CD14-positive monocyte (primary cell): ENCODE measurements around the gene TANC2. TPM values are rescaled to one million over a fixed set of nuclear protein-coding genes. Genes with fewer than 3 reads are reported as not detected.

Experiments
- DNase-seq, 3 donors: peaks; one replicate each; pipeline ENCODE4 v3.0.0-alpha.2; 2011 to 2022
- H2AFZ ChIP-seq: 2 replicates; pipeline ENCODE4 v1.6.0; 2012; ENCODE audit warnings: mild to moderate bottlenecking, low read depth, low read length, inconsistent platforms; ENCODE audit not compliant: insufficient read depth, poor library complexity, severe bottlenecking
- H3K27ac ChIP-seq, 2 donors: 1 replicate in 1 of 2; 2 replicates in 1 of 2; pipeline ENCODE4 v1.5.1; 2012 to 2013; ENCODE audit warnings: low read length in 2 of 2, control low read depth in 1 of 2, inconsistent platforms in 1 of 2, low read depth in 1 of 2, mild to moderate bottlenecking in 1 of 2
- H3K27me3 ChIP-seq, 2 donors: one replicate each; pipeline versions ENCODE4 v1.6.0 to v1.6.1; 2011 to 2013; ENCODE audit warnings: low read length in 2 of 2; ENCODE audit not compliant: control insufficient read depth in 2 of 2, insufficient read depth in 2 of 2
- H3K36me3 ChIP-seq, 2 donors: replicated peaks in 1 of 2; 1 replicate in 1 of 2; 2 replicates in 1 of 2; pipeline versions ENCODE4 v1.5.1 to v1.6.1; 2012 to 2013; ENCODE audit warnings: low read length in 2 of 2, control low read depth in 1 of 2, inconsistent platforms in 1 of 2, mild to moderate bottlenecking in 1 of 2; ENCODE audit not compliant: insufficient read depth in 2 of 2, control insufficient read depth in 1 of 2
- H3K4me1 ChIP-seq, 2 donors: 1 replicate in 1 of 2; 2 replicates in 1 of 2; pipeline versions ENCODE4 v1.5.1 to v1.6.1; 2012 to 2013; ENCODE audit warnings: low read length in 2 of 2, control low read depth in 1 of 2, inconsistent platforms in 1 of 2, mild to moderate bottlenecking in 1 of 2, moderate library complexity in 1 of 2; ENCODE audit not compliant: insufficient read depth in 2 of 2, control insufficient read depth in 1 of 2
- H3K4me2 ChIP-seq: replicated peaks from 2 replicates; pipeline ENCODE3; 2012; ENCODE audit warnings: low read length, moderate library complexity, mild to moderate bottlenecking; ENCODE audit not compliant: poor library complexity, severe bottlenecking; ENCODE audit errors: extremely low read depth
- H3K4me3 ChIP-seq, 3 experiments: fragments of 200-600 bp in 1 of 3; sonication (generic) in 1 of 3; replicated peaks in 1 of 3; 1 replicate in 2 of 3; 2 replicates in 1 of 3; pipeline ENCODE4 v1.5.1; 2011 to 2013; ENCODE audit warnings: low read length in 3 of 3, mild to moderate bottlenecking in 3 of 3, control low read depth in 2 of 3, low read depth in 2 of 3, inconsistent platforms in 1 of 3, moderate library complexity in 1 of 3
- H3K79me2 ChIP-seq: 2 replicates; pipeline ENCODE4 v1.6.0; 2012; ENCODE audit warnings: mild to moderate bottlenecking, control low read depth, inconsistent platforms, low read length, moderate library complexity; ENCODE audit not compliant: insufficient read depth
- H3K9ac ChIP-seq: 2 replicates; pipeline ENCODE4 v1.6.0; 2017; ENCODE audit warnings: low read length, mild to moderate bottlenecking; ENCODE audit not compliant: insufficient read depth, poor library complexity, severe bottlenecking
- H3K9me3 ChIP-seq, 2 donors: replicated peaks in 1 of 2; 1 replicate in 1 of 2; 2 replicates in 1 of 2; pipeline versions ENCODE4 v1.5.1 to v1.6.1; 2012 to 2013; ENCODE audit warnings: low read length in 2 of 2, control low read depth in 1 of 2; ENCODE audit not compliant: control insufficient read depth in 1 of 2, insufficient read depth in 1 of 2
- H4K20me1 ChIP-seq: 2 replicates; pipeline ENCODE4 v1.6.0; 2012; ENCODE audit warnings: mild to moderate bottlenecking, low read length, control low read depth, moderate library complexity; ENCODE audit not compliant: insufficient read depth
- H3K27ac Mint-ChIP-seq, 7 donors: one replicate each; pipeline ENCODE4 v1.8.0; 2020; ENCODE audit warnings: mild to moderate bottlenecking in 7 of 7, mixed read lengths in 7 of 7, moderate library complexity in 6 of 7, inconsistent platforms in 2 of 7
- H3K27me3 Mint-ChIP-seq, 3 donors: one replicate each; pipeline ENCODE4 v1.8.0; 2021 to 2022; ENCODE audit warnings: low read depth in 3 of 3, mild to moderate bottlenecking in 3 of 3, mixed read lengths in 3 of 3, moderate library complexity in 3 of 3, inconsistent platforms in 1 of 3
- H3K36me3 Mint-ChIP-seq, 2 donors: one replicate each; pipeline ENCODE4 v1.8.0; 2020; ENCODE audit warnings: mixed read lengths in 2 of 2, inconsistent platforms in 1 of 2, mild to moderate bottlenecking in 1 of 2
- H3K4me1 Mint-ChIP-seq: one replicate; pipeline ENCODE4 v1.8.0; 2020; ENCODE audit warnings: mild to moderate bottlenecking, mixed read lengths
- H3K4me3 Mint-ChIP-seq, 2 donors: one replicate each; pipeline ENCODE4 v1.8.0; 2020; ENCODE audit warnings: mild to moderate bottlenecking in 2 of 2, mixed read lengths in 2 of 2, moderate library complexity in 1 of 2
- H3K9me3 Mint-ChIP-seq, 7 donors: one replicate each; pipeline ENCODE4 v1.8.0; 2020 to 2022; ENCODE audit warnings: mixed read lengths in 7 of 7, mild to moderate bottlenecking in 6 of 7, moderate library complexity in 6 of 7, inconsistent platforms in 2 of 7
- CTCF ChIP-seq: fragments of 200-600 bp; IDR thresholded peaks from one replicate; pipeline ENCODE4 v1.8.0; 2022; ENCODE audit warnings: antibody characterized with exemption, mild to moderate bottlenecking
- WGBS: methylation state at CpG from one replicate; pipeline ENCODE4 v1.1.5; 2013; ENCODE audit warnings: missing lambda C conversion rate; ENCODE audit not compliant: insufficient coverage; 5-methylcytosine and 5-hydroxymethylcytosine counted together
- intact Hi-C, 2 donors: fragments of 100-400 bp; cut with micrococcal nuclease; formaldehyde crosslinking; loops; one replicate each; pipeline versions ENCODE4 v1.15.0 to v1.15.1; 2023
- polyA minus RNA-seq: library from RNA; depleted of rRNA, polyadenylated mRNA; stranded (reverse); fragments of >200 nt; gene quantifications from 2 replicates; pipeline ENCODE4 v1.2.3, GENCODE V29; 2012
- polyA plus RNA-seq, 3 donors: library from polyadenylated mRNA; depleted of rRNA in 1 of 3; unstranded in 2 of 3; stranded (reverse) in 1 of 3; fragments of 300-500 nt in 2 of 3; fragments of >200 nt in 1 of 3; fragmentation: Illumina TruSeq in 2 of 3; gene quantifications; 1 replicate in 2 of 3; 2 replicates in 1 of 3; pipeline ENCODE4 v1.2.3, GENCODE V29; 2012 to 2021
- total RNA-seq, 12 experiments: library from RNA in 1 of 12; stranded (reverse) in 1 of 12; fragments of 120-200 nt in 1 of 12; gene quantifications; one replicate each; pipeline ENCODE4 v1.2.4 and lab custom pipeline; 2013 to 2026; ENCODE audit warnings: mixed read lengths in 6 of 12, inconsistent platforms in 1 of 12

The TANC2 gene
- total RNA-seq (2013) = 7.6 TPM
- polyA plus RNA-seq = 1 to 10 TPM in 1 of 3 donors, under 1 TPM in 2; 0.27 to 6.5 (median 0.34) TPM
- 15.7 and 24.2 TPM in 2 replicates for polyA minus RNA-seq
- total RNA-seq (lab: John Stamatoyannopoulos, UW) = 17.2 to 69.3 (median 24.7) reads per million in 11 experiments

- no peaks in the 10 kb centered on the region for H3K79me2 ChIP-seq
- H3K9me3 ChIP-seq = no peaks in the 10 kb centered on the region
- under 1% methylated on average over 77 of the region's 81 CpGs for WGBS
- Mint-ChIP-seq H3K4me1 (peaks cover 25% of the 10 kb centered on the region), H3K27ac (peak within 1 kb of the TSS; percentile 80 to 97 (median 92)), H3K27me3 (peaks cover 4 to 11% (median 4%) of the 10 kb centered on the region in 3 donors), H3K4me3 (peak within 1 kb of the TSS; percentile 94), H3K9me3 (peaks cover 0 to 2% (median 0%) of the 10 kb centered on the region in 7 donors), H3K36me3 (no peaks in the 10 kb centered on the region)
- TF ChIP-seq CTCF = no peak
- H3K4me1 ChIP-seq = peaks cover 22 to 29% of the 10 kb centered on the region in 2 donors
- H3K4me2 ChIP-seq = peak within 1 kb of the TSS; percentile 97
- no peaks in the 10 kb centered on the region for H4K20me1 ChIP-seq
- H3K36me3 ChIP-seq = no peaks in the 10 kb centered on the region
- H2AFZ ChIP-seq = peak within 1 kb of the TSS; percentile 84
- peaks cover 2 to 7% of the 10 kb centered on the region in 2 donors for H3K27me3 ChIP-seq
- peak; percentile 83 to 90 (median 87) for DNase-seq
- peak within 1 kb of the TSS; percentile 75 for H3K9ac ChIP-seq
- intact Hi-C loops = loop anchor here (1.0 to 10.0 kb wide), 3 partner anchors 69 to 84 kb away; no protein-coding TSS in a partner anchor
- peak within 1 kb of the TSS; percentile 64 to 81 for H3K27ac ChIP-seq
- peak within 1 kb of the TSS; percentile 58 to 93 (median 86) for H3K4me3 ChIP-seq
Observed at GRCh38 chr17:62965686-62966425, at the start of gene TANC2. TANC2 (plus strand) TSS chr17:62966235; CDS start chr17:63009560, 43,325 bp downstream.

GRCh38 chr17:62916684-62917571, 49.1 kb upstream of the TANC2 start:
- intact Hi-C loops = no loop called here
- no peak overlapping the region for H2AFZ ChIP-seq

More at GRCh38 chr17:62916684-62917571, 49.1 kb upstream of the TANC2 start:
- no peak overlapping the region for H3K9ac ChIP-seq
- no peaks in the 10 kb centered on the region for H3K4me1 ChIP-seq
- no peak for TF ChIP-seq CTCF
- no peaks in the 10 kb centered on the region for H3K36me3 ChIP-seq
- H3K79me2 ChIP-seq = no peaks in the 10 kb centered on the region
- no peaks in the 10 kb centered on the region for H3K36me3 Mint-ChIP-seq
- H3K4me3 ChIP-seq = no peak overlapping the region
- H3K4me1 Mint-ChIP-seq = no peaks in the 10 kb centered on the region
- no peak overlapping the region for H3K4me2 ChIP-seq
- H3K4me3 Mint-ChIP-seq = no peak overlapping the region
- H3K27me3 ChIP-seq = no peaks in the 10 kb centered on the region
- H3K27ac Mint-ChIP-seq = no peak overlapping the region
- no peak for DNase-seq
- no peaks in the 10 kb centered on the region for H4K20me1 ChIP-seq
- peaks cover 0 to 4% (median 2%) of the 10 kb centered on the region in 3 donors for H3K27me3 Mint-ChIP-seq
- H3K27ac ChIP-seq = no peak overlapping the region
- 75% methylated on average over 5 of the region's 9 CpGs for WGBS
- H3K9me3 Mint-ChIP-seq = peaks cover 0 to 6% (median 3%) of the 10 kb centered on the region in 7 donors
- H3K9me3 ChIP-seq = peaks cover 0 to 2% of the 10 kb centered on the region in 2 donors
